Retina (tissue), 1 donor: ENCODE data around the gene TMEM266.

ENCODE experiments used
- DNase-seq: peaks from one replicate; pipeline ENCODE4 v3.0.0-alpha.2; 2016

The TMEM266 gene

DNA sequence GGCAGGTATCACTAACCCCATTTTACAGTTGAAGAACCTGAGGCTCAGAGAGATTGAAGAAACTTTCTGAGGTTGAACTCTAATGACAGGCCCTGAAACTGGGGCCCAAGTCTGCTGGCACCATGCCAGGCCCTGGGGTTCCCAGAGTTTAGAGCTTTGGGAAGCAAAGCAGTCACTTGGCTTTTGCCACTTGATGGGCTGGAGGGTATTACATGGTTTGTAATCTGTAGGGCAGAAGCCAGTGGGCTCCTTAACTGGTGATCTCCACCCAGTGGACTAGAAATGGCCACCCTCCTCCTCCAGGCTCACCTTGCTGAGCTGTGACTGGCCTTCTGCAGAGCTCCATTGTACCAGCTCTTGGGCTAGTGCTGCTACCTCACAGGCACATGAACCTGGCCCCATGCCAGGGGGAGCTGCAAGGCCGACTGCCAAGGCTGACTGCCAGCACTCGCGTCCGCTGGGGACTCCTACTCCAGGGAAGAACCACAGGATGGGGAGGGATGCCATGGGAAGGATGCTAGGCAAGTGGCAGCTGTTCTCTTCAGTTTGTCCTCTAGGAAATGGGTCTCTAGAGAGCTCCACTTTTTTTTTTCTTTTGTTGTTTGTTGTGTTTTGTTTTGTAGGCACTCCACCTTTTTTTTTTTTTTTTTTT lies 146.7 kb downstream of the TMEM266 start:
- no peak for DNase-seq

DNA sequence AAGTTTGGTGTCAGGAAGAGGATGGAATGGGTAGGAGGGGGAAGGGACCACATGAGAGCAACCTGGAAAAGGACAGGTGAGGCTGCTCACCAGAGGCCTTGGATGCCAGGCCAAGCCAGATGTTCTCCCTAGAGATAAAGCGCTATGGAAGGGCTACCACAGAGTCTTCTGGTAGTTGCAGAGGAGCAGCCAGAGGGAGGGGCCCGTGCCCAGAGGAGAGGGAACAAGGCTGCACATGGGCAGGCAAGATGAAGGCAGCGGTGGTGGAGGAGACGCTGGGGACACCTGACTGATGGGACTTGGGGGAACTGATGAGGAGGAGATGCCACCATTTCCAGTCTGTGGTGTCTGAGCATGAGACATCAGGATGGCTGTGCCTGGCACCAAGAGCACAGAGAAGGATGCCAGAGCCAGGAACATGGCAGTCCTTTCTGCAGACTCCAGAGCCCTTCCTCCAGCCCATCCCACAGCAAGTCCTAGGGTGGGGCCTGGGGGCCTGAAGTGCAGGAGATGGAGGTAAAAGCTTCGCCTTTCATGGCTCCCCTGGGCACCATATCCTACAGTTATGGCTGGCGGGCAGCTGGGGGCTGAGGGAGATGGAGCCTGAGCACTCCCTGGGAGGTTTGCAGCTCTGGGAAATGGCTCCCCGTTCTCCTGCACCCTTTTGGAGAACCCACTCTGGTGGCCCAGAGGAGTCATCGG lies 148.4 kb downstream of the TMEM266 start:
- no peak for DNase-seq

DNA sequence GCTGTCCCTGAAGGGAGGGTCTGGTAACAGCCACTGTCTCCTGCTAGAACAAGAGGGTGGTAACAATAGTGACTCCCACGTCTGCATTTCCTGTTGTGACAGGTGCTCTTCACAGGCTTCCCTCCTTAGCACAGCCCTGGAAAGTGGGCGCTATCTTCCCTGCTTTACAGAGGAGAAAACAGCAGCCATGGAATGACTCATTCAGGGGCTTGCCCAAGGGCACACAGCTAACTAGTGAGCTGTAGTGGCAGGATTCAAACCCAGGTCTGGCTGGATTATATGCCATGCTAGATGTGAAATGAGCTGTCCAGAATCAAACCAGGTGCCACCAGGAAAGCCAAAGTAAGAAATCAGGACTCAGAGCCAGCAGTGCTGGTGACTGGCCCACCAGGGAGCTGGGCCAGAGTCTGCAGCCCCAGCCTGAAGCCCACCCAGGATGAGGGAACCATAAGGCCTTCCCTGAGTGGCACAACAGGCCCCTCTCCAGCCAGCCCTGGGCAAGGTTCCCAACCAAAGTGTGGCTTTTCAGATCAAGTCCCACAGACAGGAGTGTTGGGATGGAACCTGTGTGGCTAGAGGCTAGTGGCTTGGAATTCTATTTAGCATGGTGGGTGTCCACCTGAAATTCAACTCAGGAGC lies 149.1 kb downstream of the TMEM266 start:
- no peak for DNase-seq

DNA sequence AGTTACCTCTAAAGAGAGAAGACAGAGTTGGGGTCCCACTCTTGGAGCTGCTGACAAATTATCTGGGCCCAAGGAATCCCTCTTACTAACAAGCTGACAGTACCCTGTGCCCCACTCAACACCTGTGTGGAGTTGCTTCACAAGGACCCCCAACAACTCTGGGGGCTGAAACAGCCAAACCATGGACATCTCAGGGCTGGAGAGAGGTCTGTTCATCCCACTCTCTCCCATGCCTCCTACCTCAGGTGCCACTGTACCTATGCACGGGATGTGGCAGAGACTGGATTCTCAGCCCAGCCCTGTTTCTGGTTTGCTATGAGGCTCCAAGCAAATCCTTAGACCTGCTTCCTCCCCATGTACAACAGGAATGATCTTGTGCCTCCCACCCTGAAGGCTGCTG lies 149.7 kb downstream of the TMEM266 start:
- no peak for DNase-seq

DNA sequence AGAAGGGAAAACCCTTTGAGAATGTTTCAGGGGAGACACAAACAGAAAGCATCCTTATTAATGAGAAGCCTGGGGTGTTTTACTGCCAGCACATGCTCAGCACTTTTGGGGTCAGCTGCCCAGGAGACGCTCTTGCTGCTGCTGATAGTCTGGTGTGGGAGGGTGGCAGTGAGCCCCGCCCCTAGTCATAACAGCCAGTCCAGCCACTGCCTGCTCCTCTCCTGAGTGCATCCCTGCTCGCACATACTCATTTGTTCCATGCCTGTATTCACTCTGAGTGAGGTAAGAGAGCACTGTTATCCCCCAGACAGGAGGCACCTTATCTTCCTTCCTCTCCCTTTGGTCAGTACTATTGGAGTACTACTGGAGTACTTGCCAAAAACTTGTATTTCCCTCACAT lies 150.2 kb downstream of the TMEM266 start:
- no peak for DNase-seq

DNA sequence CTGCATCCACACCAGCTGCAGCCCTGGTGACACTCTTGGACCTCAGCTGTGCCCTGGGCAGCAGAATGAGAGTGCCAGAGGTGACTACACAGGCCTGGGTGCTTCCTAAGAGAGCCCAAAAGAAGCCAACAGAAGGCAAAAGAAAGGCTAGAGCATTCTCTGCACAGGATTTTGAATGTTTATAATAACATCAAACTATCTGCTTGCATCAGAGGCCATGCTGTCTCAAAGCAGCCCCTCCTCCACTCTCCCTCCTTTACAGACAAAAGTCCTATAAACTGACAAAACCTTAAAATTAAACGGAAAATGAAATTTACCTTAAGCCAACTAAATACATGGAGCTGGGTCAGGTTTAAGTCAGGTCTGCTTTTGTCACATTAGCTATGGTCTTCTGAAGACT lies 155.8 kb downstream of the TMEM266 start:
- no peak for DNase-seq

DNA sequence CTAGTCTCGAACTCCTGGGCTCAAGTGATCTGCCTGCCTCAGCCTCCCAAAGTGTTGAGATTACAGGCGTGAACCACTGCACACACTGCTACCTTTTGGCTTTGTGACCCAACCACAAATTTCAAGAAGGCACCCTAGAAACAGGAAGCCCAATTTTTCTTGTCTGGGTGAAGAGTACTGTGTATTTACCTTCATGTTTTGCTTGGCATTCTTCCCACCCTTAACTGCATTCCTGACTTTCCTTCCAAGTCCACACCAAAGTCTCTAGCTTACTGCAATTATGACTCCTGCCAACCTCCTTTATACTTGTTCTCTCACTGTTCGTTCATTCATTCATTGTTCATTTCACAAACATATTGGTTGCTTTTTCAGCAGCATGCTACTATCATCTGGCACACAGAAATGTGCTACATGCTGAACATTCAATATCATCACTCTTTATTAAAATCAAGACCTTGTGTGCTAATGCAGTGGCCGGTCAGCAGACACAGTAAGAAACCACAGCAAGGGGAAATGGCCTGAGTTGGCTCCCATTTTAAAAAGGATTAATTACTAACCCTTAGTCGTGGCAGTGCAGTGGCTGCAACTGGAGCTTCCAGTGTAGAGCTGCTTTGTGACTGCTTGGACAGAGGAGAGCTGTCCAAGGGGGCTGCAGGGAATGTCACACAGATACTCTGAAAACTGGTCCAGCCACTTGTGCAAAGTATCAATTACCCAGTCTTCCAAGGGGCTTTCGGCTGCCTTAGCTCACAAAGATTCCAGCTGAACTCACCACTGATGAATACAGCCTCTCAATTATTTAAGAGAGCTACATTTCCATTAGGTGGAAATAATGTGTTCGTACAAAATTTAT lies 157.5 kb downstream of the TMEM266 start:
- peak; percentile 59 for DNase-seq

DNA sequence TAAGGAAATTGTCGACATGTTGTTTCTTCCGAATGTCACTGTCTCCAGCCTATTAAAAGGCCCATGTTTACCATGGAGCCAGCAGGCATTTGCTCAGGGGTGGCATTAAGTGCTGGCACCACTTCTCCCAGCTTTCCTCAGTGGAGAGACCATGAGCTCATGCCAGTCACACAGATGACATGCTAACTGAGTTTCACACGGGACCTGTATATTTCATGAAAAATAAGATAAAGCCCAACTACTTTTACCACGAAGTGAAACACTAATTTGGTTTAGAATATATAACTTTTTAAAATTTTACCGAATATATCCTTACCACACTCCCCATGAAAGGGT lies 158.1 kb downstream of the TMEM266 start:
- no peak for DNase-seq

DNA sequence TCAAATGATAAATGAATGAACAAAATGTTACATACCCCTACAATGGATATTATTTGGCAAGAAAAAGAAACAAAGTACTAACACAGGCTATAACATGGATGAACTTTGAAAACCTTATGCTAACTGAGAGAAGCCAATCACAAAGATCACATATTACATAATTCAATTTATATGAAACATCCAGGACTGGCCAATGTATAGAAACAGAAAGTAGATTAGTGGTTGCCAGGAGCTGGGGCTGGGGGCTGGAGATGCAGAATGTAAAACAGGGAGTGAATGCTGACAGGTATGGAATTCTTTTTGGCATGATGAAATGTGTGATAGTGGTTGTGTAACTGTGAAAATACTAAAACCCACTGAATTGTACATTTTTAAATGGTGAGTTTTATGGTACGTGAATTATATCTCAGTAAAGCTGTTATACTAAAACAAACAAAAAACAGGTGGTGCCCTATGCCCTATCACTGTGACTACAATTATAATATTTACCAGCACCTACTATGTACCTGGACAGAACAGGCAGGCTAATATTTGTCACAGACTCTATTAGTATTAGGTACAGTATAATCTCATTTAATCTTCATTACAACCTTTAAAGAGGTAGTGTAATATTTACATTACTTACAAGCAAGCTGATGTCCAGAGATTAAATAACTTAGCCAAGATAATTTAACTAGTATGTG lies 161.4 kb downstream of the TMEM266 start:
- no peak for DNase-seq

DNA sequence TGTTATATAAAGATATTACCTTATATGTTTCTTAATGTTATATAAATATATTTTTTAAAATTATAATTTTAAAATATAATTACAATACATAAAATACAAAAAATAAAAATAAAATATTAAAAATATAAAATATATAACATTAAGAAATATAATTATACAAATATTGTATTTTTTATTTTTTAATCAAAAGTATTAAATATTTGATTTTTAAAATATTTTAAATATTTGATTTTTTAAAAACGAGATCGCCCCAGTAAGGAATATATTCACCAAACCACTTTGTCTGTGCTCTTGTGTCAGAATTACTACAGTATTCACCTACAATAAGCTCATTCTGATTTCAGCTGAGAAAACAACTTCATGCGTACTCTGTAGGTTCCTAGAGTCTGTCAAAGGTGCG lies 162.4 kb downstream of the TMEM266 start:
- no peak for DNase-seq

DNA sequence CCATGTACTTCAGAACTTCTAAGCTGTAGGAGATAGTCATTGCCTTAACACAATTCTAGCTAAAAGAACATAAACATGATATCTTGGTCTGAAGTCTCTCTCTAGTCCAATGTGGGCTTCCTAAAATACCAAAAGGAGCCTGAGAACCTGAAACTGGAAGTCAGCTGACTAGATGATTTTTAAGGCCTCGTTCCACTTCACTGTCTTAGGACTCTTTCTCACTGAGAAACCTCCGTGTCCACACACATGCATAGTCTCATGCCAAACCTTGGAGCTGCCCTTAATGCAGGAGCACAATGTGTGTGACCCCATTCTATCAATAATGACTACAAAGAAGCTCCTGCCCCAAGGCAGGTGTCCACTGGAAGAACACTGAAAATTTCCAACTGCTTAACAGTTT lies 163.7 kb downstream of the TMEM266 start:
- no peak for DNase-seq

DNA sequence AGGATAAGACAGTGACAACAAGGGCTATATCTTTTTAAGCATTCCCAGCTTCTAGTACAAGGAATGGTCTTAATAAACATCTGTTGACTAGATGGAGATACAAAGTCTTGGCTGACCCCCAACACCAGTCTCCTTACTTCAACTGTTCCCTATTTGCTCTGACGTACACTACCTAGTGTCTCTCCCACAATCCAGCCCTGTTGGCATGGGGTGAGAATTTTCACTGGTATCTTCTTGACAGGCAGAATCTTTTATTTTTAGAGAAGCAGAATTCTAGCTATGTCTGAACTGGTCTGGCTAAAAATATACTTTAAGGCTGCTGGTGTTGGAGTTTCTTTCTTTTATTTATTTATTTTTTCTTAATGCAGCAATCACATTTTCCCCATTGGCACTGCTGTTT lies 169.5 kb downstream of the TMEM266 start:
- no peak for DNase-seq

DNA sequence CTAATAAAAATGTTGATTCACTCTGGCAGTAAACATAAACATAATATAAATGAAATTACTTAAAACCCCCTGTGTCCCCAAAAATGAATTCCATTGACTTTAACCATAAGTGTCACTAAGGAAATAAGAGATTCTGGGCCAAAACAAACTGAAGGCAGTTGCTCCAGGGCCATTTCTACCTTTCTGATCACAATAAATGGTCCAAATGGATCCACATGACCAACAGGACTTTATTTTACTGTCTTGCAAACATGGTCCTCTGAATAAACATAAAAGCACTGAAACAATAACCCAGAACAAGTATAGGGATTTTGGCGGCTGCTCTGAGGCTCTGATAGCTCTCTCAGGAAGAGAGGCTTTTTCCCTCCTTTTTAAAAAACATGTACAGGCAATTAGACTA lies 174.1 kb downstream of the TMEM266 start:
- no peak for DNase-seq

DNA sequence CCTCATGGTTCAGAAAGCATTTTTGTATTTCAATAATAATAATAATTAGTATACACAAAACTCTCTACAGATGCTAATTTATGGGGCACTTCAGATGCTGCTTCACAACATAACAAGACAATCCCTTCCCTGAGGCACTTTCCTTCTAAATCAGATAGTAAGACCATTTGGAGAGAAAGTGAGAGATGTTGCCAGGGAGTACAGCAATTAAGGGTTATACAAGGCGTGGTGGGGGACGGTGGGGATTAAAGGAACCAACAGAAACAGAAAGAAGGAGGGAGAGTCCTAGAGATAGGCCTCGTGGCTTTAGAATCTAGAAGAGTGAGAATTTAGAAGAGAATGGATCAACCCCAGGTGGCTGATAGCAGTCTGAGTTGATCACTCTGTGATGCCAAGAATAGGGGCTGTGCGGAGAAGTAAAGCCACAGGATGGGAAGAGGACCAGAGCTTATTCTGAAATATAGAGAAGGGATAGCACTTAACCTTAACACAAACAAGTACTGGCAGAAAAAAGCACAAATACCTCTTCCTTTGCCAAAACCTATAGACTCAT lies 174.6 kb downstream of the TMEM266 start:
- DNase-seq: no peak

DNA sequence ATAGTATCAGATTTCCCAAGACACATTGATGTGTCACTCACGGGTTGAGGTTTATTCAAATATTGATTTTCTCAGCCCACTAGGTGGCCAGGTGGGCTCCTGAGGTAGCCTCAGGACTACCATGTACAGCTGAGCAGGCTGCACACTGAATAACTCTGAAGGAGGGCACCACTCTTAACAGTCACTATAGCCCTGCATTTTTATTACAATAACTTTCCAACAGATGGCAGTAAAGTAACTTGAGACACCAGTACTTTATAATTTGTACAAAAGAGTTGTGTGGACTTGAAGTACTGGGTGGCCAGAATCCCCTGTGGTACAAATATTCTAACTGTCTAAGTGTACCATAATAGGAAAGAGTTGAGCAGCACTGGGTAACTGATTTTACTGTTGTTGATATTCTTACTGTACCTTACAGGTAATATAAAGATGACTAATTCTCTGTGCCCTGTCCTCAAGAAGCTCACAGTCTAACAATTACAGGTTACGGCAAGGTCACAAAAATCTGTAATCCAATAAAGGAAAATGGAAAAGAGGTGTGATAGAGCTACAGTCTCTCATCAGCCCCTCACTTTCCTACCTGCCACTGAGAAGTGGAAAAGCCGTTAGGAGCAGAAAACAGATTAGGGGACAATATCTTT lies 175.5 kb downstream of the TMEM266 start:
- DNase-seq: peak; percentile 32

DNA sequence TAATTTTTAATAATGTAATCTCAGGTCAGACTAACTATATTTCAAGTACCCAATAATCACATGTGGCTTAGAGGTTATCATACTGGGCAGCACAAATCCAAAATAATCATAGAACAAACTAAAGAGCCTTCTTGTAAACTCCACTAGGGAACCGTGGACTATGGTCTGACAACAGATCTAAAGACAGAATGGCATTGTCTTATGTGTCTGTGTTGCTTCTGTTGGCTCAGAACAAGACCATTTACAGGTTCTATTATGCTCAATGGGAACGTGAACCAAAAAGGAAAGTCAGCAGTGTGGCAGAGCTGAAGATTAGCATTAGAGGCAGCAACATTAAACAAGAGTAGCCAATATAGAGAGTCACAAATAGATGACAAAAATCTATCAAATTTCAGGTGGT lies 176.6 kb downstream of the TMEM266 start:
- DNase-seq: no peak

DNA sequence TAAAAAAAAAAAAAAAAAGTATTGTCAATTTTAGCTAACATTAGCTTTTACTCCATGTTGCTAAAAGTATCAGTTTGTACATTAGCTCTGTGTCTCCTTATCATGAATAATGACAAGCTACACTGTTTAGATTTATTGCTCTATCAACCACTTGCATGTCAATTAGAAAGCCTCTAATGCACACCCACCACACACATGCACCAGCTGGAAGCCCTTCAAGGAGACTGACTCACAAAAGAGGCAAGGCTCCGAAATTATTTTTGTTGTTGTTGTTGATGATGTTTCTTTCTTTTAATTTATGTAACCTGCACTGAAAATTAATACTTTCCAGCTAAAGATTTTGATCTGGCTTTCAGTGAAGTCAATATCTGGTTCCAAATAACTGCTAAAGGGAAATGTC lies 180.0 kb downstream of the TMEM266 start:
- peak; percentile 9 for DNase-seq

DNA sequence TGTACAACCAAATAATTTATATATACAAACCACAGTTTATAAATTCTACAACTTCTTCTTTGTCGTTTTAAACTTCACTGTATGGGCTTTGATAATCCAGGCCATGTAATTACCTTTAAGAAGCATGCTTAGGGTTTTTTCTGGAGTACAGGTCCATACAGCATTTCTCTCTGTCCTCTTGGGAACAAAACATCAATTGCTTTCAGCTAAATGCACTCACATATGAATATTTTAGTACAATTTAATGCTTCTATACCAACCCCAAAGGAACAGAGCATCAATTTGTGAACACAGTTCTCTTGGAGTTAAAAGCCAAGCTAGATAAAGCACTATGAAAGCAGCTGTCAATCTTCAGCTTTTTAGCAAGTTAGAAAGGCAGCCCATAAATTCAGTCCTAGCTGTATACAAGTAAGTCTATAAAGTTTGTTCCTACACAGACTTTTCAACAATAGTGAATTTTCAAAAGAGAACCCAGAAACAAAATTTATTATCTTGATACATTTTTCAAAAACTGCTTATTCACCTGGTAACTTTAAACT lies 185.4 kb downstream of the TMEM266 start:
- peak; percentile 31 for DNase-seq

DNA sequence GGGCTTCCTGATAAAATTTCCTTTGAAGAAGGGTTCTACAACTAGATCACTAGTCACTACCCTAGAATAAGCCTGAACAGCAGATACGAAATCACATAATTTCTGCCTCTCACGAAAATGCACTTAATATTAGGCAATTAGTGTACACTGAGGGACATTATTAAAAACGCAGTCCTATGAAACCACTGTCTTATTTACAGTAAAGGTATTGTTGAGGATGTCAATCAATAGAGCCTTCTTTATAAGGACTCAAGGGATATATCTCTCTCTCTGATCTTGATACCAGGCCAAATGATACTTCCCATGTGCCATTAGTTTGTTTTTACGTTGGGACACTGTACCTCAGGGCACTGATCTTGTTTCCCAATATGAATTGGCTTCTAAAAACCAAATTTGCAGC lies 191.9 kb downstream of the TMEM266 start:
- DNase-seq: no peak

DNA sequence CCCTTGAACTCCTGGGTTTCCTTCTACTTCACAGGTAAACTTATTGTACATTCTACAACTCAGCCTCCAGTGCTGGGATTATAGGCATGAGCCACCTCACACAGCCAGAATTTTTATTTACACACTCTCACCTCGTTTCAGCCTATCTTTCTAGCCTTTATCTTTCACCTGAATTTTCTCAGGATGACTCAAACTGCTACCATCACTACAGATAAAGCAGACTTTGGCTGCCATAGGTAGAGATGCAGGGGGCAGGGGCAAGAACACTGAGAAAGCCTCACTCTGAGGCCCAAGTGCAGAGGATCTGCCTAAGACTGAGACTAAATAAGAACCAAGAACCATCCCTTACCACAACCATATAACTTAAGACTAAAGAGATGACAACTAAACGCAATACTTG lies 192.5 kb downstream of the TMEM266 start:
- no peak for DNase-seq

DNA sequence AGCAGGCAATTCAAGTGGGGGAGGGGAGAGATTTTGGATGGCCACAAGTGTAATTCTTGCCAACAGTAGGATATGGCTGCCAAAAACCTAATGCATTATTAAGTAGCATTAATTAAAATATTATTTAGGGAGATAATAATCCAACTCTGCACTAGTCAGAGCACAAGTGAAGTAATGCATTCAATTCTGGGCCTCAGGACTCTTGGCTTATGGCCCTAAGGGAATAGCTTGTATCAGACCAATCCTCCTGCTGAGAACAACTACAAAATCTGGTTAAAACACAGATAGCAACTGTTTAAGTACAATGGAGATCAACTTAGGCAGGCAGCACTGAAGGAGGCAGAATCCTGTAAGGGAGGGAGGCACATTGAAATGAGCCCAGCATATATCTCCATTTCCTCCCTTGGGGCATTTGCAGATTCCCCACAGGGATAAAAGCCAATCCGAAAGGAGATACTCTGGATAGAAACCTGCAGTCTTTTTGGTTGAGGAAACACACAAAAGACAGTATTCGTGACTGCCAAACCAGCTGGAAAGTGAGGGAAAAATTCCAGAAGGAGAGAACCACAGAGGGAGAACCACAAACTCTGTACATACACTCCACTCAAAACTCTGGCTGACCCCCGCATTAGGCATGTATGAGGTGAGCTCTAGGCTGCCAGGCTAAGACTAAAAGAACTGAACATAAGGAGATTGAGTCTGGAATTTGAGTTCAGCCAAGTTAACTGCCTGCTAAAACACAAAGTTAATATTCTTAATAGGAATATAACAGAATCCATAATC lies 194.1 kb downstream of the TMEM266 start:
- no peak for DNase-seq
